VCaP (cell line): ENCODE data around the gene SELE.
A peak's percentile ranks its signal among the peaks of the same experiment; 100 is the strongest.

Experiments
- H3K27ac ChIP-seq: fragments of 450-650 bp; 2 replicates; pipeline ENCODE4 v1.5.1; 2017
- TF ChIP-seq, protein P1 (sequence below): fragments of 450-650 bp; conservative IDR thresholded peaks from 2 replicates; pipeline ENCODE4 v1.5.1; 2017; ENCODE audit warnings: mild to moderate bottlenecking, moderate library complexity

Gene SELE, protein sequence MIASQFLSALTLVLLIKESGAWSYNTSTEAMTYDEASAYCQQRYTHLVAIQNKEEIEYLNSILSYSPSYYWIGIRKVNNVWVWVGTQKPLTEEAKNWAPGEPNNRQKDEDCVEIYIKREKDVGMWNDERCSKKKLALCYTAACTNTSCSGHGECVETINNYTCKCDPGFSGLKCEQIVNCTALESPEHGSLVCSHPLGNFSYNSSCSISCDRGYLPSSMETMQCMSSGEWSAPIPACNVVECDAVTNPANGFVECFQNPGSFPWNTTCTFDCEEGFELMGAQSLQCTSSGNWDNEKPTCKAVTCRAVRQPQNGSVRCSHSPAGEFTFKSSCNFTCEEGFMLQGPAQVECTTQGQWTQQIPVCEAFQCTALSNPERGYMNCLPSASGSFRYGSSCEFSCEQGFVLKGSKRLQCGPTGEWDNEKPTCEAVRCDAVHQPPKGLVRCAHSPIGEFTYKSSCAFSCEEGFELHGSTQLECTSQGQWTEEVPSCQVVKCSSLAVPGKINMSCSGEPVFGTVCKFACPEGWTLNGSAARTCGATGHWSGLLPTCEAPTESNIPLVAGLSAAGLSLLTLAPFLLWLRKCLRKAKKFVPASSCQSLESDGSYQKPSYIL

DNA sequence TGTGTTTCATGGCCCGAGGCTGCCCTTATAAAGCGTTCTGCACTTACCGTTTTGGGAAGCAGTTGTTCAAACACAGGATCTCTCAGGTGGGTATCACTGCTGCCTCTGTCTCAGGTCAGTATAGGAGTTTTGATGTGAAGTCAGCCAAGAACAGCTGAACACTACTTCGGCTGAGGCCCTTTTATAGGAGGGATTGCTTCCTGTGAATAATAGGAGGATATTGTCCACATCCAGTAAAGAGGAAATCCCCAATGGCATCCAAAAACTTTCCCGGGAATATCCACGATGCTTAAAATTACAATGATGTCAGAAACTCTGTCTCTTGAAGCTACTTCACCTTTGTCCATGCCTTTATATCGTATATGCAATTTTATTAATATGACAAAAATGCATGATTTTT, at the start of gene SELE:
SELE (minus strand) TSS at position 156 of the 400 bp plus-strand sequence. CDS start 467 bp downstream, outside the sequence.
- TF ChIP-seq, protein P1, sequence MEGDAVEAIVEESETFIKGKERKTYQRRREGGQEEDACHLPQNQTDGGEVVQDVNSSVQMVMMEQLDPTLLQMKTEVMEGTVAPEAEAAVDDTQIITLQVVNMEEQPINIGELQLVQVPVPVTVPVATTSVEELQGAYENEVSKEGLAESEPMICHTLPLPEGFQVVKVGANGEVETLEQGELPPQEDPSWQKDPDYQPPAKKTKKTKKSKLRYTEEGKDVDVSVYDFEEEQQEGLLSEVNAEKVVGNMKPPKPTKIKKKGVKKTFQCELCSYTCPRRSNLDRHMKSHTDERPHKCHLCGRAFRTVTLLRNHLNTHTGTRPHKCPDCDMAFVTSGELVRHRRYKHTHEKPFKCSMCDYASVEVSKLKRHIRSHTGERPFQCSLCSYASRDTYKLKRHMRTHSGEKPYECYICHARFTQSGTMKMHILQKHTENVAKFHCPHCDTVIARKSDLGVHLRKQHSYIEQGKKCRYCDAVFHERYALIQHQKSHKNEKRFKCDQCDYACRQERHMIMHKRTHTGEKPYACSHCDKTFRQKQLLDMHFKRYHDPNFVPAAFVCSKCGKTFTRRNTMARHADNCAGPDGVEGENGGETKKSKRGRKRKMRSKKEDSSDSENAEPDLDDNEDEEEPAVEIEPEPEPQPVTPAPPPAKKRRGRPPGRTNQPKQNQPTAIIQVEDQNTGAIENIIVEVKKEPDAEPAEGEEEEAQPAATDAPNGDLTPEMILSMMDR, result no peak
- no peak within 1 kb of the TSS for H3K27ac ChIP-seq

DNA sequence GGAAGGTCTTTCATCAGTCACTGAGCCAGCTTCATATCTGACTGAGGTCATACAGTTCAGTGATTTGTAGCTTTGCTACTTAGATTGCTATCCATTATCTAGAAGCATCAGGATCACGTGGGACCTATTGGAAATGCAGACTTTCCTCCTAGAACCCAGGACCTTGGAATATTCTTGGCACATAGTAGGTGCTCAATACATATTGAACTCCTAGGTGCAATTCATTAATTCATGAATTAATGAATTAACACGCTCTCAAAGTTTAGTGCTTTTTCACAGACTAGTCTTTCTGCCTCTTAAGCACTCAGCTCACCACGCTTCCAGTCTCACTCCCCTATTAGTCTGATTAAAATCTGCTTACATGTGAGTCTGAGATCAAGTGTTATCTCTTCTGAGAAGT, 48.7 kb upstream of the SELE start:
- no peak overlapping the region for H3K27ac ChIP-seq
- TF ChIP-seq, protein P1, result no peak

DNA sequence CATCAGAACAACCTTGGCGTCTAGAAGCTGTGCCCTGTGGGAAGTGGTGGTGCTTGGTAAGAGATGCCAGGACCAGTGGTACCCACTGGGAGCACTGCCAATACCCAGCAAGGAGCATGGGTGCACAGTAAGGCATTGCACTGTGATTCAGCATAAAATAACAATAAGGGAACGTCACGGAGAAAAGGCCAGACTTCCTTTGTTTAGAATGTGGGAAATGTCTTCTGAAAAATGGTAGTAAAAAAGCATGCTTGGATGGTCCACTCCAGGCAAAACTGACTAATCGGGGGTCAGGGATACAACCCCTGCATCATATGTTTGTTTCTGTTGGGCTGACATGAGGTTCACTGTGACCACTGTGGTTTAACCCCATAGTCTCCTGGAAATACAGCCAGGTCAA, 46.1 kb upstream of the SELE start:
- peak overlapping the region; percentile 62 for H3K27ac ChIP-seq
- TF ChIP-seq, protein P1, result no peak

- TF ChIP-seq, protein P1, result no peak
- H3K27ac ChIP-seq, result peak overlapping the region; percentile 62
Observed at GRCh38 chr1:169779150-169779549, 45.3 kb upstream of the SELE start.

GRCh38 chr1:169776440-169776839, 42.6 kb upstream of the SELE start:
- TF ChIP-seq, protein P1, result no peak
- H3K27ac ChIP-seq, result no peak overlapping the region

DNA sequence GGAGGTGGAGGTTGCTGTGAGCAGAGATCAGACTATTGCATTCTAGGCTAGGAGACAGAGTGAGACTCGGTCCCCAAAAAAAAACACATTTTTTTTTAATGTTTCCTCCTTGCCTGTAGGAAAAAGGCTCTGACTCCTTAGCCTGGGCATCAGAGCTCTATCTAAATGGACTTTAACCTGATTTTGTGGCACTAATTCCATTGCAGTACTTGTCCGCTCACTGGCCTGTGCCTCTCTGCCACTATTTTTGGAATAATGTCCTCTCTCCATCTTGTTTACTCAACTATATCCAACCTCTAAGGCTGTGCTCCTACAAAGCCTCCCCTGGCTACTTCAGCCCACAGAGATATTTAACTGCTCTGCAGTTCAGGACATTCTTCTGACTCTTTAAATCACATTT, 34.3 kb upstream of the SELE start:
- H3K27ac ChIP-seq, result no peak overlapping the region
- TF ChIP-seq, protein P1, result no peak

- no peak overlapping the region for H3K27ac ChIP-seq
- TF ChIP-seq, protein P1, result no peak
Observed at GRCh38 chr1:169765580-169766331, 31.9 kb upstream of the SELE start.
